HEK293T (cell line): ENCODE measurements around the gene ATG101.

Source experiments
- CTCF ChIA-PET: fragments of 350-600 bp; formaldehyde crosslinking; extraction: SDS; loops from one replicate; lab custom pipeline; 2021; ENCODE audit warnings: antibody characterized with exemption, inconsistent platforms; lab: Yijun Ruan, JAX
- POLR2A ChIA-PET: fragments of 350-600 bp; formaldehyde crosslinking; extraction: SDS; loops from one replicate; lab custom pipeline; 2020; ENCODE audit warnings: antibody characterized with exemption, inconsistent platforms; lab: Yijun Ruan, JAX
- DNase-seq: peaks from one replicate; pipeline ENCODE4 v3.0.0; 2012; ENCODE audit warnings: mixed read lengths; ENCODE audit errors: extremely low spot score
- ARNT ChIP-seq: fragments of 450-650 bp; IDR thresholded peaks from 2 replicates; pipeline ENCODE4 v1.6.1; 2017; ENCODE audit warnings: mild to moderate bottlenecking
- BHLHE40 ChIP-seq: fragments of 450-650 bp; IDR thresholded peaks from 2 replicates; pipeline ENCODE4 v1.6.1; 2016; ENCODE audit warnings: mild to moderate bottlenecking, moderate library complexity, borderline replicate concordance
- CTBP1 ChIP-seq: fragments of 450-650 bp; IDR thresholded peaks from 2 replicates; pipeline ENCODE4 v1.6.1; 2016; ENCODE audit warnings: borderline replicate concordance
- ELF4 ChIP-seq: fragments of 450-650 bp; IDR thresholded peaks from 2 replicates; pipeline ENCODE4 v1.6.1; 2017; ENCODE audit warnings: antibody characterized with exemption
- FOXA1 ChIP-seq: fragments of 450-650 bp; IDR thresholded peaks from 2 replicates; pipeline ENCODE4 v1.6.1; 2016; ENCODE audit warnings: mild to moderate bottlenecking
- FOXK2 ChIP-seq: fragments of 450-650 bp; IDR thresholded peaks from 2 replicates; pipeline ENCODE4 v1.6.1; 2016; ENCODE audit warnings: mild to moderate bottlenecking
- FOXM1 ChIP-seq: fragments of 450-650 bp; IDR thresholded peaks from 2 replicates; pipeline ENCODE4 v1.6.1; 2017; ENCODE audit warnings: mild to moderate bottlenecking, borderline replicate concordance
- HDGF ChIP-seq: fragments of 450-650 bp; IDR thresholded peaks from 2 replicates; pipeline ENCODE4 v1.6.1; 2017; ENCODE audit warnings: antibody characterized with exemption, borderline replicate concordance
- L3MBTL2 ChIP-seq: fragments of 450-650 bp; conservative IDR thresholded peaks from 2 replicates; pipeline ENCODE4 v1.6.1; 2016; ENCODE audit warnings: mild to moderate bottlenecking
- LEF1 ChIP-seq: fragments of 450-650 bp; IDR thresholded peaks from 2 replicates; pipeline ENCODE4 v1.6.1; 2017; ENCODE audit warnings: mild to moderate bottlenecking, borderline replicate concordance
- NFRKB ChIP-seq: fragments of 450-650 bp; IDR thresholded peaks from 2 replicates; pipeline ENCODE4 v1.6.1; 2016; ENCODE audit warnings: mild to moderate bottlenecking, moderate library complexity
- PKNOX1 ChIP-seq: fragments of 450-650 bp; IDR thresholded peaks from 2 replicates; pipeline ENCODE4 v1.6.1; 2016
- SP1 ChIP-seq: fragments of 450-650 bp; IDR thresholded peaks from 2 replicates; pipeline ENCODE4 v1.6.1; 2017
- SUZ12 ChIP-seq: fragments of 450-650 bp; IDR thresholded peaks from 2 replicates; pipeline ENCODE4 v1.6.1; 2016; ENCODE audit warnings: mild to moderate bottlenecking
- TARDBP ChIP-seq: fragments of 450-650 bp; IDR thresholded peaks from 2 replicates; pipeline ENCODE4 v1.6.1; 2016
- ZNF384 ChIP-seq: fragments of 450-650 bp; IDR thresholded peaks from 2 replicates; pipeline ENCODE4 v1.6.1; 2016

The ATG101 gene

GRCh38 chr12:52089491-52089890 lies 19.7 kb downstream of the ATG101 start:
- CTCF ChIA-PET = interaction anchor here (0.7 kb wide), 1 partner anchor 18 kb away, joined by 7 read pairs; no protein-coding TSS in a partner anchor
- POLR2A ChIA-PET = no interaction called here

GRCh38 chr12:52090291-52090690 lies 20.5 kb downstream of the ATG101 start:
- ChIA-PET CTCF (no interaction called here), POLR2A (no interaction called here)
- DNase-seq = no peak
- TF ChIP-seq SUZ12 = no peak
- no peak for TF ChIP-seq CTBP1
- no peak for TF ChIP-seq LEF1
- TF ChIP-seq PKNOX1 = no peak
- no peak for TF ChIP-seq ZNF384
- TF ChIP-seq BHLHE40 = no peak
- no peak for TF ChIP-seq FOXK2
- TF ChIP-seq NFRKB = no peak
- no peak for TF ChIP-seq FOXM1
- no peak for TF ChIP-seq ELF4
- TF ChIP-seq ARNT = no peak

More at GRCh38 chr12:52089491-52089890, 19.7 kb downstream of the ATG101 start:
- DNase-seq = no peak
- TF ChIP-seq SP1 (no peak), FOXA1 (no peak), HDGF (no peak), FOXM1 (no peak), CTBP1 (no peak), L3MBTL2 (no peak), LEF1 (no peak), NFRKB (no peak), ARNT (no peak), ELF4 (no peak), BHLHE40 (no peak), PKNOX1 (no peak), ZNF384 (no peak), TARDBP (no peak), SUZ12 (no peak), FOXK2 (no peak)

GRCh38 chr12:52091061-52091460 lies 21.3 kb downstream of the ATG101 start:
- DNase-seq = no peak
- POLR2A ChIA-PET = no interaction called here
- CTCF ChIA-PET = interaction anchor here (0.9 to 1.2 kb wide), 3 partner anchors 9 to 66 kb away, joined by 3 to 5 read pairs (median 3); no protein-coding TSS in a partner anchor
- TF ChIP-seq ZNF384 = no peak
- no peak for TF ChIP-seq ELF4
- TF ChIP-seq TARDBP = no peak
- no peak for TF ChIP-seq FOXM1
- no peak for TF ChIP-seq PKNOX1
- no peak for TF ChIP-seq SUZ12
- no peak for TF ChIP-seq L3MBTL2
- no peak for TF ChIP-seq NFRKB
- no peak for TF ChIP-seq CTBP1
- TF ChIP-seq FOXK2 = no peak
- TF ChIP-seq ARNT = no peak
- TF ChIP-seq HDGF = no peak

- CTCF ChIA-PET = interaction anchor here (1.0 to 1.2 kb wide), 2 partner anchors 9 to 67 kb away, joined by 3 to 5 read pairs; no protein-coding TSS in a partner anchor
- no peak for DNase-seq
- TF ChIP-seq SUZ12 (no peak), LEF1 (no peak), FOXA1 (no peak), PKNOX1 (no peak), BHLHE40 (no peak), L3MBTL2 (no peak), ELF4 (no peak), TARDBP (no peak), SP1 (no peak), CTBP1 (no peak), NFRKB (no peak), HDGF (no peak), FOXK2 (no peak), ZNF384 (no peak), FOXM1 (no peak), ARNT (no peak)
- POLR2A ChIA-PET = no interaction called here
These were observed 22.1 kb downstream of the ATG101 start for GRCh38 chr12:52091869-52092268.

GRCh38 chr12:52093346-52093745 lies 23.6 kb downstream of the ATG101 start:
- ChIA-PET CTCF (interaction anchor here (1.7 kb wide), 1 partner anchor 68 kb away, joined by 8 read pairs; no protein-coding TSS in a partner anchor), POLR2A (no interaction called here)
- DNase-seq = no peak
- TF ChIP-seq FOXA1 (no peak), CTBP1 (no peak), HDGF (no peak), L3MBTL2 (no peak), ARNT (no peak), ELF4 (no peak), BHLHE40 (no peak), FOXK2 (no peak), FOXM1 (no peak), PKNOX1 (no peak), LEF1 (no peak)
